Measurements from ENCODE around the gene FNDC3A.

GRCh38 chr13:49053906-49054305 is 78.2 kb downstream of the FNDC3A start:
- no peak for TF ChIP-seq CTCF (IDR thresholded peaks at IDR 0.05; ENCODE audit: low read depth, low read length)
- no peak for TF ChIP-seq POLR2A (IDR thresholded peaks at IDR 0.05; ENCODE audit: extremely low read depth, insufficient read length)
- no peak for TF ChIP-seq MAX (IDR thresholded peaks at IDR 0.05; ENCODE audit: low read depth, low read length)

Data from NB4 (cell line).